ENCODE results near the gene LRRC45.

The LRRC45 gene

DNA sequence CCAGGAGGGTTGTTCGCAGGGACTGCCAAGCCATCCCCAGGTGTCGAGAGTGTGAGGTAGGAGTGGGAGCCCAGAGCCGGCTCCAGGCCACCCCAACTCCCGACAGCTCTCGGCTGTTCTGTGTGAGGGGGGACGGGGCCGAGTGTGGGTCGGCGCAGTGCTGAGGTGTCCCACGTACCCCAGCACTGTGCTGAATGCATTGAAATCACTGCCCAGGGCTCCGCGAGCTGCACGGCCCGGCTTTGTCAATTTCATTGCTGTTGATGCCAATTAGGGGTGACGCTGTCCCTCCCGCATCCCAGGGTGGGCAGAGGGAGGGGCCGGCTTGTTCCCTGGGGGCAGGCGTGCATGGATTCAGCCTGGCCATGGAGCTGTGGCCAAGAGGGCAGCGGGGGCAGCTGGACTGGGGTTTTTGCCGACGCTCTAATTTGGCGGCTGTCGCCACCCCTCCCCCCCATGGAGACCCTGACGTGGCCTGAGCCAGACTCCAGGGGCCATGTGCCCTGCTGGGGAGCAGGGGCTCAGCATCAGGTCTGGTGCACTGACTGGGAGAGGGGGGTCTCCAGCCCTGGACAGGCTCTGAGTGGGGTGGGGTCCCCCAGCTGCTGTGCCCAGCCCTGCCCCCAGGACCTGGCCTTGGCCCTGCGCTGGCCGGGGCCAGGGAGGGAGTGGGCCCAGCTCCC is 14.7 kb upstream of the LRRC45 start:
- no peak for DNase-seq

- no peak for DNase-seq
These were observed 14.1 kb upstream of the LRRC45 start for GRCh38 chr17:82008941-82009405.

DNA sequence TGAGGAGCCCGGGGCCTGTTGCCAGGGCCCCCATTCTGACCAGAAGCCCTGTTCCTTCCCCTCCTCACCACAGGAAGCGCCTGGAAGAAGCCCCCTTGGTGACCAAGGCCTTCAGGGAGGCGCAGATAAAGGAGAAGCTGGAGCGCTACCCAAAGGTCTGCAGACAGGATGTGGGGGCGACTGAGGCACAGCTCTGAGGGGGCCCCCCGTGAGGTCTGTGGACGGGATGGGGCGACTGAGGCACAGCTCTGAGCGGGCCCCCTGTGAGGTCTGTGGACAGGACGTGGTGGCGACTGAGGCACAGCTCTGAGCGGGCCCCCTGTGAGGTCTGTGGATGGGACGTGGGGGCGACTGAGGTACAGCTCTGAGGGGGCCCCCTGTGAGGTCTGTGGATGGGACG is 13.7 kb upstream of the LRRC45 start:
- no peak for DNase-seq

GRCh38 chr17:82010575-82011525 is 12.3 kb upstream of the LRRC45 start:
- DNase-seq = no peak

GRCh38 chr17:82011617-82012187 is 11.4 kb upstream of the LRRC45 start:
- no peak for DNase-seq

DNA sequence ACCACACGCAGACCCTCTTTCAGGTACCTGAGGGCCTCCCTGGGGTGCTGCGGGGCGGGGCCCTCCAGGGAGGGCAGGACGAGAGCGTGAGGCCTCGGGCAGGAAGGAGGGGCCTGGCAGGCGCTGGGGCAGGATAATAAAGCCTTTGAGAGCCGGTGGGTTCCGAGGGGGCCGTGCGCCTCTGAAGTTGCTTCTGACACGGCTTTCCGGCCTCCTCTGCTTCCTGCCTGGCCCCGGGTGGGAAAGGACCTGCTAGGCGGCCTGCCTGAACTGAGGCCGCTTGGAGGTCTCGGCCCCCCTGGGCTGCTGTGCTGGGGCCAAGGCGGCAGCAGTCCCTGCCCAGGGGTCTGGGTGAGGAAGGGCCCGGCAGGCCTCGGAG is 10.9 kb upstream of the LRRC45 start:
- DNase-seq = no peak

GRCh38 chr17:82012640-82013295 is 10.3 kb upstream of the LRRC45 start:
- DNase-seq = no peak

DNA sequence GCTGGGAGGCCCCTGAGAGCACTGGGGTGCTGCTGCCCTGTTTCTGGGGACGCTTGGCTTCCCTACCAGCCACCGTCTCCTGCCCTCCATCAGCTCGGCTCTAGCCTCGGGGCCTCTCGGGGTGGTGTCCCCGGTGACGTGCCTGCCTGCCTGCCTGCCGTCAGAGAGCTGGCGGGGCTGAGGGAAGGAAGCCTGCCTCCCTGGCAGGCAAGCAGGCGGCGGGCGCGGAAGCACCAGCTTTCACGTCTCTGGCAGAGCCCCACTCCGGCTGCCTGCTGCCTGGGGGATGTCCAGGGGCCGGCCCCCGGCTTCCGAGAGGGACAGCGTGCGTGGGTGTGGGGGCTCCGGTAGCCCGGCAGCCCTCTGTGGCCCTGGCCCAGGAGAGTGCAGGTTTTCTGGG is 9.8 kb upstream of the LRRC45 start:
- no peak for DNase-seq

DNA sequence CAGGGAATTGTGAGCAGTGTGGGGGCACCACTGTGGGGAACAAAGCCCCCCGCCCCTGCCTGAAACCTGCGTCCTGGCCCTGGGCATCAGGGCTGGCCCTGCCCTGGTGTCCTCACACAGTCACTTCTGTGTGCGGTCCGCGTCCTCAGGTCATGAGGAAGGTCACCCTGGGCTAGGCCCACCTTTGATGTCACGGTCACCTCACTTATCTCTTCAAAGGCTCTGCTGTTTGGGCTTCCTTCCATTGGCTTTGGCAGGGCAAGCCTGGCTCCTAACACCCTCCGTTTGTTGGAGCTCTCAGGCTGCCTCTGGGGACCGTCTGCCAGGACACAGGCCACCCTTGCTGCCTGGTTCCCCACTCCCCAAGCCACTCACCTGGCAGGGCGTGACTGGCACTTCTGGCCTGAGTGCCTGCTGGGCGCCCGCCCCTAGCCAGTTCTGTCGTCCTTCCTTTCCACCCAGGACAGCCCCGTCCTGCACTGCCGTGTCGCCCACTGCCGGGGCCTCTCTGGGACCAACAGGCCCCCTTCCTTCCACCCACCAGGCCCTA is 9.3 kb upstream of the LRRC45 start:
- no peak for DNase-seq

DNA sequence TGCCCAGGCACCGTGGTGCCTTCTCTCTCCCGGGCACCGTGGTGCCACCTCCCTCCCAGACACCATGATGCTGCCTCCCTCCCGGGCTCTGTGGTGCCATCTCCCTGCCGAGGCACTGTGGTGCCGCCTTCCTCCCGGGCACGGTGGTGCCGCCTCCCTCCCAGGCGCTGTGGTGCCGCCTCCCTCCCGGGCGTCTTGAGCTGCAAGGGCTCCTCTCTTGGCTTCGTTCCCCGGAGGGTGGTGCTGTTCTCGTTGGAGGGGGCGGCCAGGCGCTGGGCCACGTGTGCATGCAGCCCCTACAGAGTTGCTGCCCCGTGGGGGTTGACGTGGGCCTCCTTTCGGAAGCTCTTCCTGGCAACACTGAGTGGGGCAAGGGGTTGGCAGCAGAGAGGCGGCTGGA is 8.7 kb upstream of the LRRC45 start:
- no peak for DNase-seq

- no peak for DNase-seq
These were observed 8.2 kb upstream of the LRRC45 start for GRCh38 chr17:82014971-82015310.

GRCh38 chr17:82015311-82015971 is 7.7 kb upstream of the LRRC45 start:
- no peak for DNase-seq

DNA sequence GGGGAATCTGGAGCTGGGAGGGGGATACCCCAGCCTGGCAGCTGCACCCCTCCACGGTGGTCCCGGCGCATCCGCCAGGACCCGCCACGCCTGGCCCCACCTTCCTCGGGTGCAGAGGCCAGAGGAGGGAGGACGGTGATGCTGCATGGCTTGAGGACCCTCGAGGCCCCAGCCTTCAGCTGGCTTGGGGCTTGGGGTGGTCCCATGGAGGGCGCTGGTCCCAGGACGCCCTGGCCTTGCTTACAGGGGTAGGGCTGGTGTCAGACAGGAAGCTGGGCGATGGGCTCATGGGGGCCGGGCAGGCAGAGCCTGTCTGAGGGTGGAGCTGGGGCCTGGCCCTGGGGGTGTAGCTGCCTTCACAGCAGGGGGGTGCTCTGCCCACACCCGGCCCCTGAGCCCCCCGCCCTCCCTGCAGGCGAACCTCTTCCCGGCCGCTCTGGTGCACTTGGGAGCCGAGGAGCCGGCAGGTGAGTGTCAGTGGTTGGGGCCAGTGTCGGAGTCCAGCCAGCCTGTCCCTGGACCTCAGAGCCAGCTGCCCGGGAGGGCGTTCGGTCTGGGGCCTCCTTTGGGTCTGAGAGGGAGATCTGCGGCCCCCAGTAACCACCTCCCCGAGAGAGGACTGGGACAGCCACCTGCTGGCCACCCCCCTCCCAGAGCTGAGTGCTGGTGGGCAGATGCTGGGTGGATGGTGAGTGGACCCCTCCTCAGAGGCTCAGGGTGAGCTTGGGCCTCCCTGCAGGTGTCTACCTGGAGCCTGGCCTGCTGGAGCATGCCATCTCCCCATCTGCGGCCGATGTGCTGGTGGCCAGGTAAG is 6.8 kb upstream of the LRRC45 start:
- no peak for DNase-seq

GRCh38 chr17:82016875-82017459 is 6.1 kb upstream of the LRRC45 start:
- DNase-seq = no peak

- DNase-seq = no peak
These were observed 5.4 kb upstream of the LRRC45 start for GRCh38 chr17:82017612-82018151.

GRCh38 chr17:82018152-82018988 is 4.7 kb upstream of the LRRC45 start:
- no peak for DNase-seq

DNA sequence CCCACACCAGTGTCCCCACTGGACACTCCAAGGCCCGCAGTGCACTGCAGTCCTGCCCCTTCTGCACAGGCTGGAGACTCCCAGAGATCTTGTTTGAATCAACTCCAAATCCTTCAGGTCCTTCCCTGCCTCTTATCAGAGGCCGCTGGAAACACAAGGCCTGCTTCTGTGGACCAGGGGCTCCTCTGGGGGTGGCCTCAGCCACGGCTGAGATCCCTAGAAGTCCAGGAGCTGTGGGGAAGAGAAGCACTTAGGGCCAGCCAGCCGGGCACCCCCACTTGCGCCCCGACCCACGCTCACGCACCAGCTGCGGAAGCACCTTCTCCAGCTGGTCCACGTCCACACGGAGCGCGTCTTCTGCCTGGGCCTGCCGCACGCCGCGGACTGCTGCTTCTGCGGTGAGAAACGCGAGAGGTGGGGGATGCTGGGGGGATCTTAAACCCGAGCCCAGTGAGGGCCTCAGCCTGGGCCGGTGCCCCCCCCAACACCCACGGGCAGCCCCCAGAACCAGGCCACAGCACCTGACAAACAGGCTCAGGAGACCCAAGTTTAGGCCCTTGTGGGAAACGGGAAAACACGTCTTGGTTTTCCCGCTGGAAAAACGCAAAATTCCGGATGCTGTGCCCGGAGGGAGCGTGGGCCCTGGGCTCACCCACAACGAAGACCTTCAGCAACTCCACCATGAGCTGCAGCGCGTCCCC is 4.0 kb upstream of the LRRC45 start:
- DNase-seq = no peak

- DNase-seq = peak in 1 of 2 experiments; percentile 78
These were observed 3.2 kb upstream of the LRRC45 start for GRCh38 chr17:82019690-82020571.

Data from NCI-H526 (cell line).